Coronary artery (tissue), 2 donors: ENCODE results near the gene HIVEP1.

ENCODE experiments used
- DNase-seq: peaks from one replicate; pipeline ENCODE4 v3.0.0-alpha.2; 2017; ENCODE audit warnings: low spot score
- H3K27ac ChIP-seq, 2 donors: fragments of 200-600 bp; sonication (generic); one replicate each; pipeline ENCODE4 v1.5.1; 2016 to 2019
- H3K4me3 ChIP-seq: fragments of 200-600 bp; sonication (generic); 2 replicates; pipeline ENCODE4 v1.5.1; 2016; ENCODE audit warnings: mild to moderate bottlenecking, moderate library complexity
- CTCF ChIP-seq: fragments of 200-600 bp; sonication (generic); IDR thresholded peaks from one replicate; pipeline ENCODE4 v1.5.1; 2019; ENCODE audit warnings: antibody characterized with exemption

HIVEP1 gene

GRCh38 chr6:12017263-12017662, 5.2 kb downstream of the HIVEP1 start:
- no peak overlapping the region for H3K27ac ChIP-seq
- TF ChIP-seq CTCF, result no peak
- DNase-seq, result no peak
- H3K4me3 ChIP-seq, result no peak overlapping the region

- DNase-seq, result no peak
- Histone ChIP-seq H3K27ac (no peak overlapping the region), H3K4me3 (no peak overlapping the region)
- no peak for TF ChIP-seq CTCF
Observed at GRCh38 chr6:12017876-12018401, 5.8 kb downstream of the HIVEP1 start.

- Histone ChIP-seq H3K4me3 (no peak overlapping the region), H3K27ac (peak overlapping the region in 1 of 2 donors; percentile 56)
- TF ChIP-seq CTCF, result no peak
- no peak for DNase-seq
Observed at GRCh38 chr6:12020187-12020791, 8.2 kb downstream of the HIVEP1 start.

GRCh38 chr6:12022481-12022880, 10.4 kb downstream of the HIVEP1 start:
- DNase-seq, result no peak
- TF ChIP-seq CTCF, result no peak
- peak overlapping the region; percentile 32 to 49 for H3K27ac ChIP-seq
- no peak overlapping the region for H3K4me3 ChIP-seq

GRCh38 chr6:12022953-12023388, 10.9 kb downstream of the HIVEP1 start:
- H3K4me3 ChIP-seq, result no peak overlapping the region
- H3K27ac ChIP-seq, result peak overlapping the region; percentile 32 to 49
- no peak for DNase-seq
- no peak for TF ChIP-seq CTCF

GRCh38 chr6:12024216-12024615, 12.1 kb downstream of the HIVEP1 start:
- Histone ChIP-seq H3K4me3 (no peak overlapping the region), H3K27ac (peak overlapping the region; percentile 28 to 76)
- no peak for TF ChIP-seq CTCF
- DNase-seq, result no peak
